NCI-H146 (cell line): ENCODE data around the gene TYW5.
"Not testable (repeated sequence)": the region's sequence is repeated elsewhere in the genome, so short reads cannot be mapped to it uniquely, and the experiment has no call there.

Experiments
- DNase-seq: peaks from one replicate; lab custom pipeline; 2025; lab: John Stamatoyannopoulos, UW

Gene TYW5

GRCh38 chr2:199916980-199917379 is 38.3 kb downstream of the TYW5 start:
- DNase-seq: no peak

GRCh38 chr2:199914372-199914958 is 40.8 kb downstream of the TYW5 start:
- no peak for DNase-seq

GRCh38 chr2:199912553-199913114 is 42.7 kb downstream of the TYW5 start:
- not testable (repeated sequence) for DNase-seq

DNA sequence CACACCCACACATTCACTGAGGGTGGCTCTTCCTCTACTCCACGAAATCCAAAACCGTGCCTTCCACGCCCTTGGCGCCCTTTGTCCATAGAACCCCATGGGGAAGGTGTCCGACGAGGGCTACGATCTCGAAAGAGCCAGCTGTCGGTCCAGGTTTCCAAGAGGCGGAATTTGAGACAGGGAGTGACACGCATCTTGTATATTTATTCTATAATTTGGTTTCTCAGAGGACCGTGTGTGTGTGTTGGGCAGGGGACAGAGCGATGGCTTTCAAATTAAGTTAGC is 43.5 kb downstream of the TYW5 start:
- no peak for DNase-seq

DNA sequence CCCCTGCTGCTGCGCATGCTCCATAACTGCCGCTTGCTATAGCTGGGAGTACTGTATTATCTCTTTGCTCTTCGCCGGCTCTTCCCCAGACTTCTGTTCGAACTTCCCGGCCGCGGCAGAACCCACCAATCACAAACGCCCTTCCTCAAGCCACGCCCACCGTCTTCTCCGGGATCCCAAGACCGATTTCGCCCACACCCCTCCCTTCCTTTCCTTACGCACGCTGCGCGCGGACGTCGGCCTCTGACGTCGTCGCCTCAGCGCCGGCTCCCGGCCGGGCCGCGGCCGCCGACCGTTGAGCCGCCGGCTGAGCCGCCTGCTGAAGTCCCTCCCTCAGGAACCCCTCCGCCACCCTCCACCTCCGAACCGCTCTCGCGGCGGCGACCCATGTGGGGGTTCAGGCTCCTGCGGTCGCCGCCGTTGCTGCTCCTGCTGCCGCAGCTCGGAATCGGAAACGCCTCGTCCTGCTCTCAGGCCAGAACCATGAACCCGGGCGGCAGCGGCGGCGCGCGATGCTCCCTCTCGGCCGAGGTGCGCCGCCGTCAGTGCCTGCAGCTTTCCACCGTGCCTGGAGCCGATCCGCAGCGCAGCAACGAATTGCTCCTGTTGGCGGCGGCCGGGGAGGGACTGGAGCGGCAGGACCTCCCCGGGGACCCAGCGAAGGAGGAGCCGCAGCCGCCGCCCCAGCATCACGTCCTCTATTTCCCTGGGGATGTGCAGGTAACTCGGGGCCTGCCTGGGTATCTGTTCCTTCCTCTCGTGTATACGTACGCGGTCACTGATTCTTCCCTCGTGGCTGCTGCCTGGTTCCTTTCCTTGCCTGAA is 44.0 kb downstream of the TYW5 start, which contains the start of gene C2orf69:
C2orf69 (plus strand) TSS at position 242 of the 825 bp plus-strand sequence; CDS start at position 388, 146 bp downstream.
- peak; percentile 96 for DNase-seq

GRCh38 chr2:199910338-199911051 is 44.8 kb downstream of the TYW5 start:
- DNase-seq: peak; percentile 23

GRCh38 chr2:199907008-199907714 is 48.1 kb downstream of the TYW5 start:
- no peak for DNase-seq

DNA sequence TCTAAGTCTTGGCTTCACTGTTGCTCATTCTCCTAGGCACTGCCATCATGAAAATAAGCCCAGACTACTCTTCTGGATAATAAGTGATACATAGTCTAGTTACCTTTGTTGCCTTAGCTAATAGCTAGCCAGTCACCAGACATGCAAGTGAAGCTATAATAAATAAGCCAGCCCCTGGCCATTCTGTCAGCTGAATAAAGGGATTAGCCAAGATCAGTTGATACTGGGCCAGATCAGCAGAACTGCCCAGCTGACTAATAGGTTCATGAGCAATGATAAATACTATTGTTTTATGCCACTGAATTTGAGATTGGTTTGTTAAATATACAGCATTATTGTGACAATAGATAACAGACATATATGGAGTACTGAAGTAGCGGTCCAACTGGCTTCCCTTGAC is 52.2 kb downstream of the TYW5 start:
- no peak for DNase-seq

DNA sequence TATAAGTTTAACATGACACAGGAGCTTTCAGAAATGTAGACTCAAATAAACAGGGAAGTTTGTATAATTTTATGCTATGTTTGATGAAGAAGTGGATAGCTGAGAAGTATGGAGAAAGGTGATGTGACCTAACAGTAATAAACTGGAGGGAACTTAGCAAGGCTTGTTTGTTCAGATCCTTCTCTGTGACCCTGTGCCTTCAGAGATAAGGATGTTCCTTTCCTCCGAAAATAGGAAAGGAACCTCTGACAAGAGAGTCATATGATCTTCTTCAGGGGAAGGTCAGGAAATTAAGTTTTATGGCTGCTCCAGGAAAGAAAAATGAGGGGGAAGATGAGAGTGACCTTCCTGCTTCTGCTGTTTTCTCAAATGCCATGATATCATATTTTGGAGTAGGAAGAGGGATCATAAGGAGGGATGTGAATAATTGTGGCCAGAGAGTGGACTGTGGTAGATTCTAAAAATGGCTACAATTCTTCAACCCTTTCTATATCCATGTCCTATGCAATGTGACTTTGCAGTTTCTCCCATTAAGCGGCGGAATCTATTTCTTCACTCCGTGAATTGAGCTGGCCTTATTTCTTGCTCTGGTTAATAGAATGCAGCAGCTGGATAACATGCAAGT is 52.7 kb downstream of the TYW5 start:
- DNase-seq: no peak

DNA sequence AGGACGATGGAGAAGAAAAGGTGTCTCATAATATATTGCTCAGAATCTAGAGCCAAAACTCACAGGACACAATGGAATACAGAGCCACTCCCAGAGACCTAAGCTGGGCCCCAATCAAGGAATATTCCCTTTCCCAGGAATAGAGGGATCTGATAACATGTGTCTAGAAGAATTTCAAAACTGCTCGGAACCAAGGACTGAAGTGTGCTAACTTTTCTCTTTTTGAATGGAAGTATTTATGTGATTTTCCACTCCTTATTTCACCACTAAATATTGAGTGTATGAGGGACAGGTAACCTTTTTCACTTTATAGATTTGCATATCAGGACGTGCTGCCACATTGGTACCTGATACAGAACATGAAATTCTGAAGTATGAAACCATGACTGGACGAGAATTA is 53.3 kb downstream of the TYW5 start:
- no peak for DNase-seq

GRCh38 chr2:199896617-199897016 is 58.7 kb downstream of the TYW5 start:
- no peak for DNase-seq

- no peak for DNase-seq
Measured at GRCh38 chr2:199895406-199895805, 59.9 kb downstream of the TYW5 start.

DNA sequence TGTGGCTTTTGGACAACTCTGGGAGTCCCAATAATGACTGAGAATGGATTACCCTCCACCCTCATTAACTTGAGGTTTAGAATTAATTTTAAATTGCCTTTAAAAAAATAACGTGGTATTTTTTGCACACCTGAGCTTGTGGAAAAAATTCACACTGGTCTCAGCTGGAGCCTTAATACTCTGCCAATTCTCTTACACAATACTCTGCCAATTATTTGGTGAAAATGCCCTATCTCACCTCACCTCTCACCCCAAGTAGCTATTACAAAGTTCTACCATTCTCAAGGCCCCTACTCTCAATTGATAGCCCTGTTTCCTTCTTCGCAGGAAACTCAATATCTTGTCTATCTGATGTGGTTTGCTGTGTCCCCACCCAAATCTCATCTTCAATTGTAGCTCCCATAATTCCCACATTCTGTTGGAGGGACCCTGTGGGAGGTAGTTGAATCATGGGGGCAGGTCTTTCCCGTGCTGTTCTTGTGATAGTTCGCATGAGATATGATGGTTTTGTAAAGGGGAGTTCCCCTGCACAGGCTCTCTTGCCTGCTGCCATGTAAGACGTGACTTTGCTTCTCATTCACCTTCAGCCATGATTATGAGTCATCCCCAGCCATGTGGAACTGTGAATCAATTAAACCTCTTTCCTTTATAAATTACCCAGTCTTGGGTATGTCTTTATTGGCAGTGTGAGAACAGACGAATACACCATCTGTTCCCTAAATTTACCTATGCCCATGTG is 71.6 kb downstream of the TYW5 start:
- DNase-seq: no peak

DNA sequence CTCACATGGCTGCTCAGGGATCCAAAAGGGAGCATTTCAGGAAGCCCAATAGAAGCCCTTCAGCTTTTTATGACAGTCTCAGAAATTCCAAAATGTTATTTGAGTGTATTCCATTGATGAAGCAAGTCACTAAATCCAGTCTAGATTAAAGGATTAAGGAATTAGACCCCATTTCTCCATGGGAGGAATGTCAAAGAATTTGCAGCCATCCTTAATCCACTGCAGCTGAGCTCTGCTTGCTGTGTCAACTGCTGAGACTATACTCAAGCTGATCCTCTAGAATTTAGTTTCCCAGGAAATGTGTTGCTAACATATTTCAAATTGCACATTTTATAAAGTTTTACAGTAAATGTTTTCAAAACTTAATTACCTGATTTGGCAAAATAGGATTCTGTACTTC is 72.6 kb downstream of the TYW5 start:
- DNase-seq: no peak
